ENCODE results near the gene FGGY.
A peak's percentile ranks its signal among the peaks of the same experiment; 100 is the strongest.

FGGY gene

GRCh38 chr1:59549066-59549837 is 252.4 kb downstream of the FGGY start:
- no peaks in the 10 kb centered on the region for H3K79me2 ChIP-seq (ENCODE audit: insufficient read depth, low read length)
- no peak overlapping the region for H3K27ac ChIP-seq (ENCODE audit: low read length)
- no peak overlapping the region for H3K4me2 ChIP-seq (ENCODE audit: insufficient read depth, low read length)
- H3K4me1 ChIP-seq (ENCODE audit: insufficient read depth, low read length) = peaks cover 6% of the 10 kb centered on the region
- no peak overlapping the region for H3K4me3 ChIP-seq (ENCODE audit: low read depth in 1 of 2, low read length in 2 of 2)
- H4K20me1 ChIP-seq (ENCODE audit: insufficient read depth, low read length) = no peaks in the 10 kb centered on the region
- ATAC-seq (ENCODE audit: insufficient read depth, low read depth) = no peak
- DNase-seq = no peak
- H3K9me3 ChIP-seq (ENCODE audit: insufficient read depth, low read length, severe bottlenecking) = no peaks in the 10 kb centered on the region
- no peaks in the 10 kb centered on the region for H3K27me3 ChIP-seq (ENCODE audit: insufficient read depth, low read length, poor library complexity)
- H3K36me3 ChIP-seq (ENCODE audit: insufficient read depth, low read length) = no peaks in the 10 kb centered on the region
- TF ChIP-seq CTCF (IDR thresholded peaks at IDR 0.05; ENCODE audit: borderline replicate concordance, extremely low read depth, low read length, poor library complexity, severe bottlenecking) (no peak), EZH2 (IDR thresholded peaks at IDR 0.05; ENCODE audit: borderline replicate concordance, low read depth, low read length, severe bottlenecking) (no peak)
- H2AFZ ChIP-seq (ENCODE audit: low read depth, low read length) = no peak overlapping the region
- H3K9ac ChIP-seq (ENCODE audit: low read depth, low read length) = no peak overlapping the region

DNA sequence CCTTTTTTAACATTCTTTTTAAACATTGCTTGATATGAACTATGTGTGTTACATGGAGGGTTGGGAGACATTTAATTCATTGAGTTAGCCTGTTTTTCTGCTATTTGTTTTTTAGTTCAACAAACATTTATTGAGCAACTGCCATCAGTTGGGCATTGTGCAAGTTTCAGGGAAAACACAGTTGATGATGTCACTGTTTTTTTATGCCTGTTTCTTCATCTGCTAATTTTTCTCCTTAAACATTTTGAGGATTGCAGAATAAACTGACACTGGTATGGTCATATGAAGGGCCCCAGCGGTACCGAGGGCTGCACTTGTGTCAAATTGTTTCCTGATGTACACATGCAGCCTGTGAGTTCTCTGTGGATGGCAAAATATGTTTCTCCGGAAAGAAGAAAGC is 253.0 kb downstream of the FGGY start:
- H2AFZ ChIP-seq (ENCODE audit: low read depth, low read length) = no peak overlapping the region
- no peak for TF ChIP-seq CTCF (IDR thresholded peaks at IDR 0.05; ENCODE audit: borderline replicate concordance, extremely low read depth, low read length, poor library complexity, severe bottlenecking)
- TF ChIP-seq EZH2 (IDR thresholded peaks at IDR 0.05; ENCODE audit: borderline replicate concordance, low read depth, low read length, severe bottlenecking) = no peak

DNA sequence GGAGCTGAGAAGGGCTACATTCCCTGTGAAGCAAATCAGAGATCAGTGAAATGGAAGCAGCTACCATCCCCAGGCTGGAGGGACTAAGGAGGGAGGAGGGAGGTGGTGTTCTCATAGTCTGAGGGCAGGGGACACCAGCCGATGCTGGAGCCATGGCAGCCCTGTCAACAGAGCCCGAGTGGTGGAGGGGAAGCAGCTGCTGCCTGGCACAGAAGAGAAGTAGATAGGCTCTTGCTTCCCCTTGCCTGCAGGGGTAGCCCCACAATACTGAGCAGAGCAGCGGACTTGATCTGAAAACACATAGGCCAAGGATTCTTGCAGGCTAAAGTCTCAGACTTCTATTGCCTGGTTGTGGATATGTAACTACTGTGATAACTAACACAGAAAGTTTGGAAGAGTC is 255.1 kb downstream of the FGGY start:
- Histone ChIP-seq H3K79me2 (ENCODE audit: insufficient read depth, low read length) (no peaks in the 10 kb centered on the region), H3K4me3 (ENCODE audit: low read depth in 1 of 2, low read length in 2 of 2) (no peak overlapping the region), H3K4me2 (ENCODE audit: insufficient read depth, low read length) (no peak overlapping the region), H3K9me3 (ENCODE audit: insufficient read depth, low read length, severe bottlenecking) (no peaks in the 10 kb centered on the region), H3K27ac (ENCODE audit: low read length) (no peak overlapping the region), H3K4me1 (ENCODE audit: insufficient read depth, low read length) (no peaks in the 10 kb centered on the region), H4K20me1 (ENCODE audit: insufficient read depth, low read length) (no peaks in the 10 kb centered on the region), H3K27me3 (ENCODE audit: insufficient read depth, low read length, poor library complexity) (no peaks in the 10 kb centered on the region), H3K9ac (ENCODE audit: low read depth, low read length) (no peak overlapping the region), H2AFZ (ENCODE audit: low read depth, low read length) (no peak overlapping the region), H3K36me3 (ENCODE audit: insufficient read depth, low read length) (peaks cover 8% of the 10 kb centered on the region; the same call in 1 of the 2 replicates)
- peak; percentile 44; the same call in 1 of the 3 replicates for ATAC-seq (ENCODE audit: insufficient read depth, low read depth)
- no peak for DNase-seq
- no peak for TF ChIP-seq CTCF (IDR thresholded peaks at IDR 0.05; ENCODE audit: borderline replicate concordance, extremely low read depth, low read length, poor library complexity, severe bottlenecking)
- TF ChIP-seq EZH2 (IDR thresholded peaks at IDR 0.05; ENCODE audit: borderline replicate concordance, low read depth, low read length, severe bottlenecking) = no peak

More for the DNA sequence above, 253.0 kb downstream of the FGGY start:
- no peak for ATAC-seq (ENCODE audit: insufficient read depth, low read depth)
- H3K27ac ChIP-seq (ENCODE audit: low read length) = no peak overlapping the region
- H3K4me1 ChIP-seq (ENCODE audit: insufficient read depth, low read length) = peaks cover 1% of the 10 kb centered on the region
- no peak overlapping the region for H3K4me3 ChIP-seq (ENCODE audit: low read depth in 1 of 2, low read length in 2 of 2)
- H3K36me3 ChIP-seq (ENCODE audit: insufficient read depth, low read length) = no peaks in the 10 kb centered on the region
- H3K4me2 ChIP-seq (ENCODE audit: insufficient read depth, low read length) = no peak overlapping the region
- no peak for DNase-seq
- no peaks in the 10 kb centered on the region for H3K9me3 ChIP-seq (ENCODE audit: insufficient read depth, low read length, severe bottlenecking)
- no peak overlapping the region for H3K9ac ChIP-seq (ENCODE audit: low read depth, low read length)
- H3K79me2 ChIP-seq (ENCODE audit: insufficient read depth, low read length) = no peaks in the 10 kb centered on the region
- H3K27me3 ChIP-seq (ENCODE audit: insufficient read depth, low read length, poor library complexity) = no peaks in the 10 kb centered on the region
- no peaks in the 10 kb centered on the region for H4K20me1 ChIP-seq (ENCODE audit: insufficient read depth, low read length)

Measured in DND-41 (cell line).